Endothelial cell of umbilical vein (primary cell): ENCODE measurements around the gene SUPT7L. TPM values are rescaled to one million over a fixed set of nuclear protein-coding genes. Genes with fewer than 3 reads are reported as not detected.

ENCODE experiments used
- BruUV-seq: library from RNA; stranded (reverse); fragments of 400-500 nt; replicated peaks from 2 replicates; lab custom pipeline; 2021; lab: Mats Ljungman, UMichigan
- CTCF ChIA-PET: fragments of 300-600, 350-600 bp; sonication (Branson Sonifier 250); formaldehyde crosslinking; loops from one replicate; lab custom pipeline; 2021; ENCODE audit warnings: antibody characterized with exemption, inconsistent platforms; lab: Charles Lee
- POLR2A ChIA-PET: fragments of 300-600, 350-600 bp; sonication (Branson Sonifier 250); formaldehyde crosslinking; loops from one replicate; lab custom pipeline; 2021; ENCODE audit warnings: antibody characterized with exemption, inconsistent platforms; lab: Charles Lee
- DNase-seq: peaks from one replicate; pipeline ENCODE4 v3.0.0-alpha.2; 2011; ENCODE audit warnings: low read depth, low spot score
- FAIRE-seq: peaks from 2 replicates; lab custom pipeline; 2011; peaks lifted over from hg19 to GRCh38; lab: Jason Lieb, UNC
- H2AFZ ChIP-seq: 2 replicates; pipeline ENCODE4 v1.6.0; 2012; ENCODE audit warnings: low read depth, low read length, control low read depth, inconsistent platforms
- H3K27ac ChIP-seq: 2 replicates; pipeline ENCODE4 v1.5.1; 2011; ENCODE audit warnings: low read depth, mild to moderate bottlenecking, control low read depth, low read length, moderate library complexity; ENCODE audit not compliant: insufficient read depth
- H3K27me3 ChIP-seq, 2 experiments: 2 replicates each; pipeline versions ENCODE4 v1.6.0 to v1.6.1; 2011; ENCODE audit warnings: low read length in 2 of 2, mixed read lengths in 1 of 2; ENCODE audit not compliant: control insufficient read depth in 2 of 2, insufficient read depth in 2 of 2
- H3K36me3 ChIP-seq, 2 experiments: 2 replicates in 1 of 2; 3 replicates in 1 of 2; pipeline ENCODE4 v1.5.1; 2011; ENCODE audit warnings: low read length in 2 of 2, mild to moderate bottlenecking in 1 of 2, moderate library complexity in 1 of 2; ENCODE audit not compliant: control insufficient read depth in 2 of 2, insufficient read depth in 2 of 2; ENCODE audit errors: extremely low read depth in 1 of 2
- H3K4me1 ChIP-seq: 3 replicates; pipeline ENCODE4 v1.5.1; 2011; ENCODE audit warnings: mild to moderate bottlenecking, low read length; ENCODE audit not compliant: control insufficient read depth, insufficient read depth; ENCODE audit errors: extremely low read depth
- H3K4me2 ChIP-seq: 2 replicates; pipeline ENCODE4 v1.6.1; 2011; ENCODE audit warnings: low read length, control low read depth, mixed read lengths; ENCODE audit not compliant: insufficient read depth
- H3K4me3 ChIP-seq, 3 experiments: fragments of 200-600 bp in 1 of 3; sonication (generic), shearing (Covaris generic) in 1 of 3; replicated peaks in 1 of 3; 2 replicates each; pipeline ENCODE4 v1.5.1; 2011 to 2016; ENCODE audit warnings: control low read depth in 3 of 3, low read length in 3 of 3, mild to moderate bottlenecking in 2 of 3, inconsistent platforms in 1 of 3, low read depth in 1 of 3, moderate library complexity in 1 of 3; ENCODE audit not compliant: insufficient read depth in 1 of 3
- H3K79me2 ChIP-seq: 2 replicates; pipeline ENCODE4 v1.6.0; 2012; ENCODE audit warnings: low read length, inconsistent platforms; ENCODE audit not compliant: control insufficient read depth, insufficient read depth
- H3K9ac ChIP-seq: replicated peaks from 2 replicates; pipeline ENCODE3; 2011; ENCODE audit warnings: low read length, control low read depth; ENCODE audit not compliant: insufficient read depth; ENCODE audit errors: extremely low read depth
- H3K9me1 ChIP-seq: replicated peaks from 3 replicates; pipeline ENCODE4 v1.6.0; 2011; ENCODE audit warnings: mild to moderate bottlenecking, low read length; ENCODE audit not compliant: control insufficient read depth, insufficient read depth; ENCODE audit errors: extremely low read depth
- H3K9me3 ChIP-seq: replicated peaks from 2 replicates; pipeline ENCODE4 v1.5.1; 2012; ENCODE audit warnings: low read length, inconsistent platforms; ENCODE audit not compliant: control insufficient read depth, insufficient read depth
- H4K20me1 ChIP-seq: replicated peaks from 2 replicates; pipeline ENCODE3; 2011; ENCODE audit warnings: mild to moderate bottlenecking, low read length; ENCODE audit not compliant: control insufficient read depth, insufficient read depth; ENCODE audit errors: extremely low read depth
- EZH2 ChIP-seq: IDR thresholded peaks from 2 replicates; pipeline ENCODE4 v1.6.1; 2012; ENCODE audit warnings: borderline replicate concordance, low read depth, mild to moderate bottlenecking, moderate library complexity, low read length, inconsistent platforms; ENCODE audit not compliant: severe bottlenecking
- FOS ChIP-seq: IDR thresholded peaks from 2 replicates; pipeline ENCODE4 v1.6.1; 2011; ENCODE audit warnings: mild to moderate bottlenecking, low read length, moderate library complexity, borderline replicate concordance; ENCODE audit not compliant: insufficient read depth
- GATA2 ChIP-seq: IDR thresholded peaks from 2 replicates; pipeline ENCODE4 v1.7.0; 2011; ENCODE audit warnings: low read depth, mild to moderate bottlenecking, moderate library complexity, mixed read lengths, low read length; ENCODE audit not compliant: insufficient read length, insufficient read depth
- JUN ChIP-seq: IDR thresholded peaks from 2 replicates; pipeline ENCODE4 v1.6.1; 2011; ENCODE audit warnings: borderline replicate concordance, low read depth; ENCODE audit not compliant: insufficient read length, insufficient read depth
- MYC ChIP-seq: IDR thresholded peaks from one replicate; pipeline ENCODE4 v1.6.1; 2011; ENCODE audit warnings: mild to moderate bottlenecking, low read depth, low read length
- POLR2A ChIP-seq: IDR thresholded peaks from 2 replicates; pipeline ENCODE4 v1.6.1; 2012; ENCODE audit warnings: low read depth, mild to moderate bottlenecking, control low read depth, low read length
- POLR2AphosphoS5 ChIP-seq: IDR thresholded peaks from 2 replicates; pipeline ENCODE4 v1.6.1; 2012; ENCODE audit warnings: low read depth, mild to moderate bottlenecking, control low read depth, low read length, moderate library complexity; ENCODE audit not compliant: insufficient read depth
- dilution Hi-C: fragments of 300-500 bp; cut with MboI; formaldehyde crosslinking; loops from one replicate; pipeline ENCODE4 v1.15.0; 2019; ENCODE audit warnings: low sequenced_read_pairs; ENCODE audit not compliant: extremely low pct_ligation_motif_present
- intact Hi-C: fragments of 100-400 bp; cut with micrococcal nuclease; formaldehyde crosslinking; loops from one replicate; pipeline ENCODE4 v1.10.0; 2022
- polyA plus RNA-seq, 4 experiments: library from polyadenylated mRNA; depleted of rRNA in 3 of 4; stranded (reverse) in 3 of 4; unstranded in 1 of 4; fragments of >200 nt; gene quantifications; 2 replicates each; pipeline versions ENCODE4 v1.2.1 to v1.2.3, GENCODE V29; 2011 to 2012; ENCODE audit warnings: missing spikeins in 1 of 4
- total RNA-seq: library from RNA; stranded (reverse); gene quantifications from 2 replicates; pipeline ENCODE4 v1.2.3, GENCODE V29; 2021
- TF ChIP-seq, protein P1 (sequence below), 2 donors: IDR thresholded peaks; 1 replicate in 1 of 2; 2 replicates in 1 of 2; pipeline ENCODE4 v1.5.1; 2011; ENCODE audit warnings: low read length in 2 of 2, mild to moderate bottlenecking in 2 of 2, moderate library complexity in 2 of 2, control low read depth in 1 of 2, inconsistent platforms in 1 of 2, low read depth in 1 of 2; ENCODE audit not compliant: insufficient read depth in 1 of 2; ENCODE audit errors: extremely low read depth in 1 of 2
- TF ChIP-seq, protein P2 (sequence below): IDR thresholded peaks from 2 replicates; pipeline ENCODE4 v1.6.1; 2011; ENCODE audit not compliant: insufficient read depth, insufficient read length

Gene SUPT7L
- total and polyA plus RNA-seq, 2 donors (not counting 3 experiments of a cell fraction or from before 2014, with no cell fraction given) = 30.3 to 44.5 TPM

DNA sequence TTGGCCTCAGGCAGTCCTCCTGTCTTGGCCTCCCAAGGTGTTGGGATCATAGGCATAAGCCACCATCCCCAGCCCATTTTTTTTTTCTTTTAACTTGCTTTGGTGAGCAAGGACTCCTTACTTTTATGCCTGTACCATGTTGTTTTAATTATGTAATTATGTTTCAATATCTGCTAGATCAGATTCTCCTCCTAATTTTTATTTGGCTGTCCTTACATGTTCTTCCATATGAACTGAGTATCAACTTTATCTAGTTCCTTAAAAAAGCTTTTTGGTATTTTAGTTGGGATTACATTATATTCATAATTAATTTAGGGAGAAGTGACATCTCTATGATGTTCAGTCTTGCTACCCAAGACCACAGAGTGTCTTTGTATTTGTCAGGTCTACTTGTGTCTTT, 18.2 kb downstream of the SUPT7L start:
- Histone ChIP-seq H3K4me3 (no peak overlapping the region), H3K27ac (no peak overlapping the region), H3K79me2 (no peaks in the 10 kb centered on the region), H3K27me3 (no peaks in the 10 kb centered on the region), H3K4me2 (no peak overlapping the region), H3K9ac (no peak overlapping the region), H2AFZ (no peak overlapping the region), H4K20me1 (no peaks in the 10 kb centered on the region), H3K4me1 (no peaks in the 10 kb centered on the region), H3K9me3 (no peaks in the 10 kb centered on the region), H3K9me1 (no peaks in the 10 kb centered on the region), H3K36me3 (peaks cover 13 to 14% of the 10 kb centered on the region in 2 experiments)
- no peak for FAIRE-seq
- no peak for DNase-seq
- ChIA-PET POLR2A (interaction anchor here (0.7 kb wide), 1 partner anchor 206 kb away, joined by 3 read pairs; no protein-coding TSS in a partner anchor), CTCF (interaction anchor here (1.2 to 2.6 kb wide), 2 partner anchors 38 to 183 kb away, joined by 3 to 10 read pairs; no protein-coding TSS in a partner anchor)
- no peak for TF ChIP-seq JUN
- TF ChIP-seq, protein P1, sequence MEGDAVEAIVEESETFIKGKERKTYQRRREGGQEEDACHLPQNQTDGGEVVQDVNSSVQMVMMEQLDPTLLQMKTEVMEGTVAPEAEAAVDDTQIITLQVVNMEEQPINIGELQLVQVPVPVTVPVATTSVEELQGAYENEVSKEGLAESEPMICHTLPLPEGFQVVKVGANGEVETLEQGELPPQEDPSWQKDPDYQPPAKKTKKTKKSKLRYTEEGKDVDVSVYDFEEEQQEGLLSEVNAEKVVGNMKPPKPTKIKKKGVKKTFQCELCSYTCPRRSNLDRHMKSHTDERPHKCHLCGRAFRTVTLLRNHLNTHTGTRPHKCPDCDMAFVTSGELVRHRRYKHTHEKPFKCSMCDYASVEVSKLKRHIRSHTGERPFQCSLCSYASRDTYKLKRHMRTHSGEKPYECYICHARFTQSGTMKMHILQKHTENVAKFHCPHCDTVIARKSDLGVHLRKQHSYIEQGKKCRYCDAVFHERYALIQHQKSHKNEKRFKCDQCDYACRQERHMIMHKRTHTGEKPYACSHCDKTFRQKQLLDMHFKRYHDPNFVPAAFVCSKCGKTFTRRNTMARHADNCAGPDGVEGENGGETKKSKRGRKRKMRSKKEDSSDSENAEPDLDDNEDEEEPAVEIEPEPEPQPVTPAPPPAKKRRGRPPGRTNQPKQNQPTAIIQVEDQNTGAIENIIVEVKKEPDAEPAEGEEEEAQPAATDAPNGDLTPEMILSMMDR (IDR thresholded peaks at IDR 0.05; ENCODE audit: extremely low read depth in 1 of 2, insufficient read depth in 1 of 2, low read depth in 1 of 2, low read length in 2 of 2) = no peak
- TF ChIP-seq, protein P2, sequence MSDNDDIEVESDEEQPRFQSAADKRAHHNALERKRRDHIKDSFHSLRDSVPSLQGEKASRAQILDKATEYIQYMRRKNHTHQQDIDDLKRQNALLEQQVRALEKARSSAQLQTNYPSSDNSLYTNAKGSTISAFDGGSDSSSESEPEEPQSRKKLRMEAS = no peak
- no peak for TF ChIP-seq FOS
- no peak for TF ChIP-seq POLR2A
- TF ChIP-seq POLR2AphosphoS5 = no peak
- no peak for TF ChIP-seq GATA2
- no peak for TF ChIP-seq EZH2
- TF ChIP-seq MYC = no peak
- no TSS peak for BruUV-seq
- dilution Hi-C loops = no loop called here
- intact Hi-C loops = no loop called here
